Lower leg skin (tissue), 3 donors: ENCODE data around the gene TMEM165.

Experiments
- POLR2A ChIP-seq, 2 donors: fragments of 450-650 bp; IDR thresholded peaks; one replicate each; pipeline ENCODE4 v1.6.1; 2016 to 2017; ENCODE audit warnings: antibody characterized with exemption in 2 of 2, mild to moderate bottlenecking in 1 of 2, moderate library complexity in 1 of 2
- TF ChIP-seq, protein P1 (sequence below), 3 donors: fragments of 450-650 bp; IDR thresholded peaks; one replicate each; pipeline ENCODE4 v1.5.1; 2016; ENCODE audit warnings: antibody characterized with exemption in 3 of 3, mild to moderate bottlenecking in 3 of 3, moderate library complexity in 2 of 3

DNA sequence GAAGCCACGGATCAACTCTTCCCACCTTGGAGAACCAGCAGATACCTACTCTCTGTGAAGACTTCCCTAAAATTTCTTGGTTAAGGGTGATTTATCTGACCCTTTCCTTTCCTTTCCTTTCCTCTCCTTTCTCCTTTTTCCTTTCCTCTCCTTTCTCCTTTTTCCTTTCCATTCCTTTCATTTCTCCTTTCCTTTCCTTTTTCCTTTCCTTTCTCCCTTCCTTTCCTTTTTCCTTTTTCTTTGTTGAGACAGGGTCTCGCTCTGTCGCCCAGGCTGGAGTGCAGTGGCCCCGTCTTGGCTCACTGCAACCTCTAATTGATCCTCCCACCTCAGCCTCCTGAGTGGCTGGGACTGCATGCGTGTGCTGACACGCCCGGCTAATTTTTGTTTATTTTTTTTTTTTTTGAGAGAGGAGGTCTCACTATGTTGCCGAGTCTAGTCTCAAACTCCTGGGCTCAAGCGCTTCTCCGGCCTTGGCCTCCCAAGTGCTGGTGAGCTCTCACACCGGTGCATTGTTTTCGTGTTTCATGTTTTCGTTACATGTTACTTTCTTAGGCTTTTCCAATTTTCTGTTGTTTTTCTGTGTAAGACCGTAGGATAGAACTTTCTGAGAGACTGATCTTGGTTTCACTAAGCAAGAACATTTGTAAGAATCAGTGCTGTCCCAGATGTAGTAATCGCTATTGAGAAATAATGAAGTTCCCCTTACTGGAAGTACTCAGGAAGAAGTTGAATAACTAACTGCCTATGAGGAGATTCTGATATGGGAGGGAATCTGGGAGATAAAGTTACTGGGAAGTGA lies 2.0 kb downstream of the TMEM165 start:
- TF ChIP-seq, protein P1, sequence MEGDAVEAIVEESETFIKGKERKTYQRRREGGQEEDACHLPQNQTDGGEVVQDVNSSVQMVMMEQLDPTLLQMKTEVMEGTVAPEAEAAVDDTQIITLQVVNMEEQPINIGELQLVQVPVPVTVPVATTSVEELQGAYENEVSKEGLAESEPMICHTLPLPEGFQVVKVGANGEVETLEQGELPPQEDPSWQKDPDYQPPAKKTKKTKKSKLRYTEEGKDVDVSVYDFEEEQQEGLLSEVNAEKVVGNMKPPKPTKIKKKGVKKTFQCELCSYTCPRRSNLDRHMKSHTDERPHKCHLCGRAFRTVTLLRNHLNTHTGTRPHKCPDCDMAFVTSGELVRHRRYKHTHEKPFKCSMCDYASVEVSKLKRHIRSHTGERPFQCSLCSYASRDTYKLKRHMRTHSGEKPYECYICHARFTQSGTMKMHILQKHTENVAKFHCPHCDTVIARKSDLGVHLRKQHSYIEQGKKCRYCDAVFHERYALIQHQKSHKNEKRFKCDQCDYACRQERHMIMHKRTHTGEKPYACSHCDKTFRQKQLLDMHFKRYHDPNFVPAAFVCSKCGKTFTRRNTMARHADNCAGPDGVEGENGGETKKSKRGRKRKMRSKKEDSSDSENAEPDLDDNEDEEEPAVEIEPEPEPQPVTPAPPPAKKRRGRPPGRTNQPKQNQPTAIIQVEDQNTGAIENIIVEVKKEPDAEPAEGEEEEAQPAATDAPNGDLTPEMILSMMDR (IDR thresholded peaks at IDR 0.05): no peak
- TF ChIP-seq POLR2A (IDR thresholded peaks at IDR 0.05): no peak
